Astrocyte of the cerebellum (primary cell): ENCODE measurements around the gene ZNF747.

Experiments
- DNase-seq: peaks from one replicate; pipeline ENCODE4 v3.0.0-alpha.2; 2011; ENCODE audit warnings: low read depth
- H3K4me3 ChIP-seq: 2 replicates; pipeline ENCODE4 v1.5.1; 2011; ENCODE audit warnings: mild to moderate bottlenecking, low read depth, low read length, moderate library complexity
- CTCF ChIP-seq: IDR thresholded peaks from 2 replicates; pipeline ENCODE4 v1.5.1; 2012; ENCODE audit warnings: low read length, low read depth, moderate library complexity, mild to moderate bottlenecking; ENCODE audit errors: missing control alignments
- in situ Hi-C: cut with HindIII; loops from 2 replicates; pipeline ENCODE4 v1.10.0; 2017; ENCODE audit warnings: low sequenced_read_pairs

The ZNF747 gene

GRCh38 chr16:30485818-30486436, 48.7 kb downstream of the ZNF747 start:
- in situ Hi-C loops, result no loop called here
- TF ChIP-seq CTCF, result no peak
- DNase-seq, result no peak

GRCh38 chr16:30484887-30485286, 49.8 kb downstream of the ZNF747 start:
- no peak for TF ChIP-seq CTCF
- no peak overlapping the region for H3K4me3 ChIP-seq
- in situ Hi-C loops, result no loop called here
- DNase-seq, result no peak

More at GRCh38 chr16:30485818-30486436, 48.7 kb downstream of the ZNF747 start:
- H3K4me3 ChIP-seq, result no peak overlapping the region

GRCh38 chr16:30482366-30482765, 52.3 kb downstream of the ZNF747 start:
- peak; percentile 14 for TF ChIP-seq CTCF
- no peak for DNase-seq
- no peak overlapping the region for H3K4me3 ChIP-seq
- in situ Hi-C loops, result no loop called here

- in situ Hi-C loops, result no loop called here
- no peak for TF ChIP-seq CTCF
- no peak for DNase-seq
- no peak overlapping the region for H3K4me3 ChIP-seq
Measured at GRCh38 chr16:30481381-30481780, 53.3 kb downstream of the ZNF747 start.
